Transverse colon (tissue), 4 donors: ENCODE measurements around the gene TGM4. TPM values are rescaled to one million over a fixed set of nuclear protein-coding genes. Genes with fewer than 3 reads are reported as not detected.

Experiments used
- DNase-seq: peaks from one replicate; pipeline ENCODE4 v3.0.0-alpha.2; 2019
- H3K27ac ChIP-seq, 4 donors: fragments of 200-600 bp; sonication (generic); 2 replicates each; pipeline ENCODE4 v1.5.1; 2016 to 2018; ENCODE audit warnings: inconsistent platforms in 4 of 4
- H3K27me3 ChIP-seq: fragments of 200-600 bp; sonication (generic); 2 replicates; pipeline ENCODE4 v1.5.1; 2017; ENCODE audit warnings: inconsistent platforms
- H3K36me3 ChIP-seq, 4 donors: fragments of 200-600 bp; sonication (generic); 2 replicates each; pipeline ENCODE4 v1.5.1; 2017 to 2019; ENCODE audit warnings: inconsistent platforms in 4 of 4
- H3K4me1 ChIP-seq, 4 donors: fragments of 200-600 bp; sonication (generic); 2 replicates each; pipeline ENCODE4 v1.5.1; 2017 to 2020; ENCODE audit warnings: inconsistent platforms in 4 of 4
- H3K4me3 ChIP-seq, 4 donors: fragments of 200-600 bp; sonication (generic); 1 replicate in 1 of 4; 2 replicates in 3 of 4; pipeline versions ENCODE4 v1.5.1 to v1.6.1; 2017 to 2019; ENCODE audit warnings: inconsistent platforms in 4 of 4
- H3K9me3 ChIP-seq, 2 donors: fragments of 200-600 bp; sonication (generic); 2 replicates each; pipeline ENCODE4 v1.5.1; 2017 to 2019; ENCODE audit warnings: inconsistent platforms in 2 of 2
- EP300 ChIP-seq: sonication (generic); formaldehyde crosslinking; IDR thresholded peaks from one replicate; pipeline ENCODE4 v1.6.1; 2017; ENCODE audit warnings: antibody characterized with exemption, low read depth
- POLR2A ChIP-seq: fragments of 450-650 bp; IDR thresholded peaks from one replicate; pipeline ENCODE4 v1.6.1; 2016; ENCODE audit warnings: antibody characterized with exemption, mild to moderate bottlenecking, moderate library complexity
- POLR2AphosphoS5 ChIP-seq, 3 donors: sonication (generic); formaldehyde crosslinking; IDR thresholded peaks; one replicate each; pipeline ENCODE4 v1.6.1; 2016; ENCODE audit warnings: antibody characterized with exemption in 3 of 3
- WGBS, 2 donors: methylation state at CpG; one replicate each; pipeline ENCODE4 v1.1.5; 2018; ENCODE audit warnings: low coverage in 1 of 2; 5-methylcytosine and 5-hydroxymethylcytosine counted together
- in situ Hi-C, 4 donors: fragments of 200-750 bp; cut with MboI; loops; one replicate each; pipeline versions ENCODE4 v1.15.0 to v1.15.1; 2017; ENCODE audit warnings: low sequenced_read_pairs in 3 of 4, low pct_ligation_motif_present in 1 of 4, low pct_unique_long_range_greater_than_20kb in 1 of 4
- intact Hi-C: fragments of 100-400 bp; cut with DNase I; formaldehyde crosslinking; loops from one replicate; pipeline ENCODE4 v1.15.1; 2023; ENCODE audit warnings: low total_unique reads
- total RNA-seq, 4 donors: library from RNA; depleted of rRNA; stranded (reverse); fragments of >200 nt; gene quantifications; one replicate each; pipeline ENCODE4 v1.1.0, GENCODE V29; 2016
- TF ChIP-seq, protein P1 (sequence below), 5 experiments: fragments of 200-600 bp in 3 of 5; fragments of 450-650 bp in 2 of 5; sonication (generic) in 3 of 5; IDR thresholded peaks; 1 replicate in 2 of 5; 2 replicates in 3 of 5; pipeline ENCODE4 v1.5.1; 2016 to 2017; ENCODE audit warnings: antibody characterized with exemption in 5 of 5, inconsistent platforms in 3 of 5, mild to moderate bottlenecking in 2 of 5, moderate library complexity in 1 of 5

The TGM4 gene
- total RNA-seq, 4 donors from 2014 or later, result not detected

DNA sequence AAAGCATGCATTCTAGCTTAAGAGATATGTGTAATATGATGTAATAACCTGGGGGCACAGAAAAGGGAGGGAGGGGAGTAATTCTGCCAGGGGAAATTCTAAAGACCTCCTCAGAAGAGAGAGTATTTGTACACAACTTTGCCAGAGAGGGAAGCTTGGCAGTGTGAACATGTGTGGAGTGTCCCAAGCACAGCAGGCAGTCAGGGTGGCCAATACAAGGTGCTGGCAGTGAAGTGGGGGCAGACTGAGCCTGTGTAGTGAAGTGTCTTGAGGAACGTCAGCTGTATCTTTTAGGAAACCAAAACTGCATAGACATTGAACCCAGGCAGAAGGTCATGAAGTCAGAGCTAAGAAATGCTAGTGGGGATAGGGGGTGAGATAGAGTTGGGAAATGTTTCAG lies 42.4 kb upstream of the TGM4 start:
- no peaks in the 10 kb centered on the region for H3K27me3 ChIP-seq
- intact Hi-C loops (no loop called here), in situ Hi-C loops (no loop called here)
- H3K36me3 ChIP-seq, result peaks cover 0 to 4% (median 0%) of the 10 kb centered on the region in 4 donors
- no peak for DNase-seq
- TF ChIP-seq POLR2A (no peak), EP300 (no peak), POLR2AphosphoS5 (IDR thresholded peaks at IDR 0.05) (no peak)
- TF ChIP-seq, protein P1, sequence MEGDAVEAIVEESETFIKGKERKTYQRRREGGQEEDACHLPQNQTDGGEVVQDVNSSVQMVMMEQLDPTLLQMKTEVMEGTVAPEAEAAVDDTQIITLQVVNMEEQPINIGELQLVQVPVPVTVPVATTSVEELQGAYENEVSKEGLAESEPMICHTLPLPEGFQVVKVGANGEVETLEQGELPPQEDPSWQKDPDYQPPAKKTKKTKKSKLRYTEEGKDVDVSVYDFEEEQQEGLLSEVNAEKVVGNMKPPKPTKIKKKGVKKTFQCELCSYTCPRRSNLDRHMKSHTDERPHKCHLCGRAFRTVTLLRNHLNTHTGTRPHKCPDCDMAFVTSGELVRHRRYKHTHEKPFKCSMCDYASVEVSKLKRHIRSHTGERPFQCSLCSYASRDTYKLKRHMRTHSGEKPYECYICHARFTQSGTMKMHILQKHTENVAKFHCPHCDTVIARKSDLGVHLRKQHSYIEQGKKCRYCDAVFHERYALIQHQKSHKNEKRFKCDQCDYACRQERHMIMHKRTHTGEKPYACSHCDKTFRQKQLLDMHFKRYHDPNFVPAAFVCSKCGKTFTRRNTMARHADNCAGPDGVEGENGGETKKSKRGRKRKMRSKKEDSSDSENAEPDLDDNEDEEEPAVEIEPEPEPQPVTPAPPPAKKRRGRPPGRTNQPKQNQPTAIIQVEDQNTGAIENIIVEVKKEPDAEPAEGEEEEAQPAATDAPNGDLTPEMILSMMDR (IDR thresholded peaks at IDR 0.05), result no peak
- no peak overlapping the region for H3K27ac ChIP-seq
- 97% methylated on average over 1 of the region's 1 CpG; no CpG with 5 or more reads in 1 of the 2 donors for WGBS, 2 donors
- no peaks in the 10 kb centered on the region for H3K4me1 ChIP-seq
- peaks cover 7% of the 10 kb centered on the region in 2 donors for H3K9me3 ChIP-seq
- H3K4me3 ChIP-seq, result no peak overlapping the region

DNA sequence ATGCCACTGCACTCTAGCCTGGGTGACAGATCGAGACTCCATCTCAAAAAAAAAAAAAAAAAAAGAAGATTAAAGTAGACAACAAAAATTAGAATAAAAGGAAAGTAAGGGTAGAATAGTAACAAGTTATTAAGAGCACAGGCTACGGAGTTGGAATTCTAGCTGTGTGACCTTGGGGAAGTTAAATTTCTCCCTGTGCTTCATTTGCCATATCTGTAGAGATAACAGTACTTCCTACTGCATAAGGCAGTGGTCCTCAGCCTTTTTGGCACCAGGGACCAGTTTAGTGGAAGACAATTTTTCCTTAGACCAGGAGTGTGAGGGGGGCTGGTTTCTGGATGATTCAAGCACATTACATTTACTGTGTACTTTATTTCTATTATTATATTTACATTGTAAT lies 41.4 kb upstream of the TGM4 start:
- Histone ChIP-seq H3K9me3 (peaks cover 7 to 13% of the 10 kb centered on the region in 2 donors), H3K27me3 (no peaks in the 10 kb centered on the region), H3K36me3 (peaks cover 0 to 4% (median 0%) of the 10 kb centered on the region in 4 donors), H3K4me3 (no peak overlapping the region), H3K4me1 (no peaks in the 10 kb centered on the region), H3K27ac (no peak overlapping the region)
- 88 to 98% methylated on average over 1 to 2 of the region's 2 CpGs for WGBS, 2 donors
- DNase-seq, result no peak
- no peak for TF ChIP-seq POLR2A
- no peak for TF ChIP-seq POLR2AphosphoS5 (IDR thresholded peaks at IDR 0.05)
- no peak for TF ChIP-seq EP300
- TF ChIP-seq, protein P1 (IDR thresholded peaks at IDR 0.05), result no peak
- in situ Hi-C loops, result no loop called here
- intact Hi-C loops, result no loop called here

DNA sequence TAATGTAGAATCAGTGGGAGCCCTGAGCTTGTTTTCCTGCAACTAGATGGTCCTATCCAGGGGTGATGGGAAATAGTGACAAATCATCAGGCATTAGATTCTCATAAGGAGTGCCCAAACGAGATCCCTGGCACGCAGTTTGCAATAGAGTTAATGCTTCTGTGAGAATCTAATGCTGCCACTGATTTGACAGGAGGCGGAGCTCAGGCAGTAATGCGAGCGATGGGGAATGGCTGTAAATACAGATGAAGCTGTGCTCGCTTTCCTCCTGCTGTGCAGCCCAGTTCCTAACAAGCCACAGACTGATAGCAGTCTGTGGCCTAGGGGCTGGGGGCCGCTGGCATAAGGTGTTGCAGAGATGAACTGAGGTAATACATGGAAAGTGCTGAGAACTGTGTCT lies 41.0 kb upstream of the TGM4 start:
- Histone ChIP-seq H3K4me1 (no peaks in the 10 kb centered on the region), H3K36me3 (peaks cover 0 to 4% (median 0%) of the 10 kb centered on the region in 4 donors), H3K27me3 (no peaks in the 10 kb centered on the region), H3K9me3 (peaks cover 7 to 13% of the 10 kb centered on the region in 2 donors), H3K4me3 (no peak overlapping the region), H3K27ac (no peak overlapping the region)
- WGBS, 2 donors, result 94 to 100% methylated on average over 1 to 7 of the region's 7 CpGs
- intact Hi-C loops, result no loop called here
- in situ Hi-C loops, result no loop called here
- DNase-seq, result no peak
- TF ChIP-seq, protein P1 (IDR thresholded peaks at IDR 0.05), result no peak
- TF ChIP-seq POLR2AphosphoS5 (IDR thresholded peaks at IDR 0.05) (no peak), POLR2A (no peak), EP300 (no peak)

DNA sequence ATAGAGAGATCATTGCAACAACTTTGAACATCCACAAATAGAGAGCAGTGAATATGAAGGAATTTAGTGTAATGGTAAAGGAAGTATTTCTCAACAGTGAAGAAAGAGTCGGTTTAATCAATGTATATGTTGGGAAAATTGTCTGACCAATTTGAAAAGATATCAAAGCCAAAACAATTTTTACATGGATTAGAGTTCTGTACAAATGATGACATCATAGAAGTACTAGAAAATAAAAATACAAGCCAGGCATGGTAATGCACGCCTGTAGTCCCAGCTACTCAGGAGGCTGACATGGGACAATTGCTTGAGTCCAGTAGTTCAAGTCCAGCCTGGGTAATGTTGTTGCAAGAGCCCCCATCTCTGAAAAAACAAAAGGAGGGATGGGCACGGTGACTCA lies 38.7 kb upstream of the TGM4 start:
- Histone ChIP-seq H3K9me3 (peaks cover 7 to 13% of the 10 kb centered on the region in 2 donors), H3K4me1 (no peaks in the 10 kb centered on the region), H3K36me3 (peaks cover 0 to 4% (median 0%) of the 10 kb centered on the region in 4 donors), H3K4me3 (no peak overlapping the region), H3K27ac (no peak overlapping the region), H3K27me3 (no peaks in the 10 kb centered on the region)
- 98 to 100% methylated on average over 2 to 3 of the region's 3 CpGs for WGBS, 2 donors
- intact Hi-C loops (no loop called here), in situ Hi-C loops (no loop called here)
- no peak for DNase-seq
- TF ChIP-seq, protein P1 (IDR thresholded peaks at IDR 0.05), result no peak
- TF ChIP-seq POLR2A (no peak), POLR2AphosphoS5 (IDR thresholded peaks at IDR 0.05) (no peak), EP300 (no peak)
